WTC11 (cell line): ENCODE data around the gene NDUFB10. TPM values are rescaled to one million over a fixed set of nuclear protein-coding genes. Genes with fewer than 3 reads are reported as not detected.

Source experiments
- ATAC-seq: fragments of 200-7000 bp; cut with Tn5 transposase; 2 replicates; pipeline ENCODE4 v1.10.0; 2021; ENCODE audit warnings: mild to moderate bottlenecking, moderate library complexity
- CTCF ChIA-PET: fragments of 300-600 bp; sonication (Branson Sonifier 250); formaldehyde crosslinking; loops from one replicate; lab custom pipeline; 2021; ENCODE audit warnings: antibody characterized with exemption; lab: Charles Lee
- POLR2A ChIA-PET: fragments of 350-600 bp; sonication (Branson Sonifier 250); formaldehyde crosslinking; loops from one replicate; lab custom pipeline; 2021; ENCODE audit warnings: antibody characterized with exemption; lab: Charles Lee
- DNase-seq: peaks from one replicate; pipeline ENCODE4 v3.0.0; 2021; ENCODE audit warnings: low spot score
- H3K27ac Mint-ChIP-seq: 2 replicates; pipeline ENCODE4 v1.8.0; 2021; ENCODE audit warnings: mixed read lengths
- H3K27me3 Mint-ChIP-seq: 2 replicates; pipeline ENCODE4 v1.8.0; 2021; ENCODE audit warnings: low read depth, mild to moderate bottlenecking, moderate library complexity, mixed read lengths
- H3K36me3 Mint-ChIP-seq: 2 replicates; pipeline ENCODE4 v1.8.0; 2021; ENCODE audit warnings: mixed read lengths
- H3K4me1 Mint-ChIP-seq: 2 replicates; pipeline ENCODE4 v1.8.0; 2022; ENCODE audit warnings: mixed read lengths
- H3K4me3 Mint-ChIP-seq: 2 replicates; pipeline ENCODE4 v1.8.0; 2021; ENCODE audit warnings: mild to moderate bottlenecking, moderate library complexity, mixed read lengths
- H3K9me3 Mint-ChIP-seq: 2 replicates; pipeline ENCODE4 v1.8.0; 2021; ENCODE audit warnings: mixed read lengths
- CREM ChIP-seq: sonication (generic); formaldehyde crosslinking; IDR thresholded peaks from 2 replicates; pipeline ENCODE4 v1.8.1; 2022; ENCODE audit warnings: mild to moderate bottlenecking, missing genetic modification reagents, moderate library complexity
- ESRRA ChIP-seq: sonication (generic); formaldehyde crosslinking; IDR thresholded peaks from 2 replicates; pipeline ENCODE4 v1.8.1; 2022; ENCODE audit warnings: mild to moderate bottlenecking, missing genetic modification reagents, borderline replicate concordance
- FOXK1 ChIP-seq: sonication (generic); formaldehyde crosslinking; IDR thresholded peaks from 2 replicates; pipeline ENCODE4 v1.8.0; 2022; ENCODE audit warnings: mild to moderate bottlenecking, moderate library complexity, missing genetic modification reagents
- FOXP1 ChIP-seq: sonication (generic); formaldehyde crosslinking; IDR thresholded peaks from 2 replicates; pipeline ENCODE4 v1.8.0; 2022; ENCODE audit warnings: missing genetic modification reagents, mild to moderate bottlenecking, moderate library complexity, borderline replicate concordance
- GTF2I ChIP-seq: fragments of 250-450 bp; sonication (Bioruptor Pico); conservative IDR thresholded peaks from 2 replicates; pipeline ENCODE4 v1.4.0; 2021; ENCODE audit warnings: mild to moderate bottlenecking
- IRF2 ChIP-seq: sonication (generic); formaldehyde crosslinking; IDR thresholded peaks from 2 replicates; pipeline ENCODE4 v1.8.0; 2022; ENCODE audit warnings: low read depth, missing genetic modification reagents, borderline replicate concordance
- MXD4 ChIP-seq: fragments of 250-450 bp; sonication (Bioruptor Pico); IDR thresholded peaks from 2 replicates; pipeline ENCODE4 v1.8.0; 2021; ENCODE audit warnings: mild to moderate bottlenecking, moderate library complexity, borderline replicate concordance
- MYBL2 ChIP-seq: sonication (generic); formaldehyde crosslinking; IDR thresholded peaks from 2 replicates; pipeline ENCODE4 v1.8.1; 2023; ENCODE audit warnings: mild to moderate bottlenecking, moderate library complexity, missing genetic modification reagents
- NFYB ChIP-seq: sonication (generic); formaldehyde crosslinking; conservative IDR thresholded peaks from 2 replicates; pipeline ENCODE4 v1.8.0; 2022; ENCODE audit warnings: low read depth, missing genetic modification reagents
- NR3C1 ChIP-seq: sonication (generic); formaldehyde crosslinking; conservative IDR thresholded peaks from 2 replicates; pipeline ENCODE4 v1.8.1; 2023; ENCODE audit warnings: low read depth, mild to moderate bottlenecking, missing genetic modification reagents
- SMAD3 ChIP-seq: sonication (generic); formaldehyde crosslinking; IDR thresholded peaks from 2 replicates; pipeline ENCODE4 v1.8.0; 2022; ENCODE audit warnings: missing genetic modification reagents, mild to moderate bottlenecking, borderline replicate concordance
- TP53 ChIP-seq: sonication (generic); formaldehyde crosslinking; IDR thresholded peaks from 2 replicates; pipeline ENCODE4 v1.8.1; 2023; ENCODE audit warnings: mild to moderate bottlenecking, missing genetic modification reagents
- ZNF219 ChIP-seq: sonication (generic); formaldehyde crosslinking; IDR thresholded peaks from 2 replicates; pipeline ENCODE4 v1.8.0; 2023; ENCODE audit warnings: missing genetic modification reagents, mild to moderate bottlenecking, borderline replicate concordance
- ZNF232 ChIP-seq: sonication (generic); formaldehyde crosslinking; IDR thresholded peaks from 2 replicates; pipeline ENCODE4 v1.8.0; 2022; ENCODE audit warnings: mild to moderate bottlenecking, missing genetic modification reagents
- ZNF416 ChIP-seq: fragments of 250-450 bp; sonication (Bioruptor Pico); IDR thresholded peaks from 2 replicates; pipeline ENCODE4 v1.9.0; 2021; ENCODE audit warnings: mild to moderate bottlenecking, inconsistent platforms
- ZNF423 ChIP-seq: fragments of 250-450 bp; sonication (Bioruptor Pico); IDR thresholded peaks from 2 replicates; pipeline ENCODE4 v2.1.2; 2022; ENCODE audit warnings: mild to moderate bottlenecking, moderate library complexity
- total RNA-seq: library from RNA; stranded (reverse); gene quantifications from 3 replicates; pipeline ENCODE4 v1.2.3, GENCODE V29; 2021
- TF ChIP-seq, protein P1 (sequence below): sonication (generic); formaldehyde crosslinking; IDR thresholded peaks from 2 replicates; pipeline ENCODE4 v1.8.1; 2023; ENCODE audit warnings: mild to moderate bottlenecking, moderate library complexity, missing genetic modification reagents
- TF ChIP-seq, protein P2 (sequence below): fragments of 250-450 bp; sonication (Bioruptor Pico); IDR thresholded peaks from 2 replicates; pipeline ENCODE4 v1.9.0; 2021; ENCODE audit warnings: mild to moderate bottlenecking, borderline replicate concordance
- TF ChIP-seq, protein P3 (sequence below): sonication (generic); formaldehyde crosslinking; IDR thresholded peaks from 2 replicates; pipeline ENCODE4 v1.8.1; 2022; ENCODE audit warnings: low read depth, missing genetic modification reagents, borderline replicate concordance
- TF ChIP-seq, protein P4 (sequence below): fragments of 250-450 bp; sonication (Bioruptor Pico); IDR thresholded peaks from 2 replicates; pipeline ENCODE4 v2.1.2; 2022; ENCODE audit warnings: mild to moderate bottlenecking, moderate library complexity
- TF ChIP-seq, protein P5 (sequence below): sonication (generic); formaldehyde crosslinking; IDR thresholded peaks from 2 replicates; pipeline ENCODE4 v1.8.1; 2023; ENCODE audit warnings: mild to moderate bottlenecking, missing genetic modification reagents

The NDUFB10 gene
- total RNA-seq, 1 experiment from 2014 or later = 228 TPM

DNA sequence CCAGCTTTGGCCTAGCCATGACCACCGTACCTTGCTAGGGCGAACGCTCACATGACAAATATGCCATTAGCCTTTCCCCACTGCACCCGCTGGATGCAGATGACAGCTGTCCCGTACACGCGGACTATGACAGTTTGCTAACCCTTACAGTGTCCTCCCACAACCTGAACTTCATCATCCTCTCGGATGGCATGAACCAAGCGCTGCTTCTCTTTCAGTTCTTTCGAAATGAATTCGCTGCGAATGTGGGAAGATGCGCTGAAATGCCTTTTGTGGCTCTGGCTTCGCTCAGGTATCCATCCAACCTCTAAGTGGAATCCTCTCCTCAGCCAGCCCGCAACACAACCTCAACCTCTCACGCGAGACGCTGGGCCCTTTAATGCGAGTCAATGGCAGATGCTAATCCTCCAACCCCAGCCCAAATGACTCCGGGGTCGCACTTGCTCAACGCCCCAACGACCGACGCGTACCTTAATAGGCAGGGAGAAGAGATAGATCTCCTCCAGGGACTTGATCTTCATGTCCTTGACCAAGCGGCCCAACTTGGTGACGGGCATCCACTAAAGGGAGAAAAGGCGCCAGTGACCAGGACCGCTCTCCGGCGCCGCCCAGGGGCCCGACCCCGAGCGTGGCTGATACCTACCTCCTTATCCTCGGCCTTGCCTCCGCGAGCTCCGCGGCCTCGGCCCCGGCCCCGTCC, 4.6 kb downstream of the NDUFB10 start (continued):
- TF ChIP-seq ZNF416 (CRISPR knock-in tag) = 0 out of 2 replicates have a peak, but pooled peaks have one; percentile 11
- TF ChIP-seq, protein P1, sequence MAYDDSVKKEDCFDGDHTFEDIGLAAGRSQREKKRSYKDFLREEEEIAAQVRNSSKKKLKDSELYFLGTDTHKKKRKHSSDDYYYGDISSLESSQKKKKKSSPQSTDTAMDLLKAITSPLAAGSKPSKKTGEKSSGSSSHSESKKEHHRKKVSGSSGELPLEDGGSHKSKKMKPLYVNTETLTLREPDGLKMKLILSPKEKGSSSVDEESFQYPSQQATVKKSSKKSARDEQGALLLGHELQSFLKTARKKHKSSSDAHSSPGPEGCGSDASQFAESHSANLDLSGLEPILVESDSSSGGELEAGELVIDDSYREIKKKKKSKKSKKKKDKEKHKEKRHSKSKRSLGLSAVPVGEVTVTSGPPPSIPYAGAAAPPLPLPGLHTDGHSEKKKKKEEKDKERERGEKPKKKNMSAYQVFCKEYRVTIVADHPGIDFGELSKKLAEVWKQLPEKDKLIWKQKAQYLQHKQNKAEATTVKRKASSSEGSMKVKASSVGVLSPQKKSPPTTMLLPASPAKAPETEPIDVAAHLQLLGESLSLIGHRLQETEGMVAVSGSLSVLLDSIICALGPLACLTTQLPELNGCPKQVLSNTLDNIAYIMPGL = no peak

DNA sequence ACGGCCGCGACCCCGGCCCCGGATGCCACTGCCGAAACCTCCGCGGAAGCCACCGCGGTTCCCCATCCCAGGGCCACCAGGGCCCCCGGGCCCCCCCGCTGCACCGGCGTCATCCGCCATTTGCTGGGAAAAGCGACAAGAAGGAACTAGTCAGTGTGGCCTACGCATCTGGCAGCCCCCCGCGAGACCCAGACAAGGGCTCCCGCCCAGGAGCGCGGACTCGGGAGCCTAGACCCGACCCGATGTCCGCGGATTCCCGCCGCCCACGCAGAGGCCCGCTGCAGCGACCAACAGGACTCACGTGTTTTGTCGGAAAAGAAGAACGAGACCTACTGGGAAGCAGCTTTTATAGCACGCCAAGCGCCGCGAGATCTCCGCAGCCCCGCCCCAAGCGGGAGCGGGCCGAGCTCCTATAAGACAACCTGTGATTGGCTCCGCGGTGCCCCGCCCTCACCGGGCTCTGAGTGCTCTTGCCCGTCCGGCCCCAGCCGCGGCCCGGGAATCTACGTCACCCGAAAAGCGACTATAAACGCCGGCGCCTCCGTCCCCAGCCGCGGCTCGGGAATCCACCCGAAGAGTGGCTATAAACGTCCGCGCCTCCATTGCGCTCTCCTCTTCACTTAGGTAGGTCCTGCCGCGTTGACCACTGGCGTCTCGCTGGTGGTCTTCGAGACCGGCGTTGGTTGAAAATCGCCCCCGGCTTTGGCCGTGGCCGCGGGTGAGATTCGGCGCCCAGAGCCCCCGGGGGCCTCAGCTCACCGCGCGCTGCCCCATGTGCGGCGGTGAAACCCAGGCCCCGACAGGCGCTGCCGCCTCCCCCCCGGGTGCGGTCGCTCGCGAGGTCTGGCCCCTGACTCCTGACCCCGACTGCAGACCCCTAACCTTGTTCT, 5.4 kb downstream of the NDUFB10 start, which contains the start of gene RPS2:
Gene RPS2, minus strand, starts transcription at position 321 of the 890 bp plus-strand sequence. Its CDS starts 201 bp downstream, at position 120.
- Mint-ChIP-seq H3K9me3 (no peaks in the 10 kb centered on the region), H3K4me1 (peaks cover 39% of the 10 kb centered on the region), H3K36me3 (peaks cover 35% of the 10 kb centered on the region), H3K4me3 (peak within 1 kb of the TSS; percentile 94), H3K27me3 (no peaks in the 10 kb centered on the region), H3K27ac (peak within 1 kb of the TSS; percentile 97)
- ATAC-seq = peak; percentile 51
- ChIA-PET CTCF (interaction anchor here (0.7 to 1.0 kb wide), 9 partner anchors 13 to 83 kb away, joined by 3 to 12 read pairs (median 4); partner anchors contain the start of genes NOXO1, NTHL1 and TSC2), POLR2A (interaction anchor here (0.7 to 2.3 kb wide), 22 partner anchors 9 to 544 kb away, joined by 3 to 20 read pairs (median 5); partner anchors contain the start of genes FAHD1, MAPK8IP3, MSRB1 and NOXO1)
- peak; percentile 99 for DNase-seq
- TF ChIP-seq, protein P2, sequence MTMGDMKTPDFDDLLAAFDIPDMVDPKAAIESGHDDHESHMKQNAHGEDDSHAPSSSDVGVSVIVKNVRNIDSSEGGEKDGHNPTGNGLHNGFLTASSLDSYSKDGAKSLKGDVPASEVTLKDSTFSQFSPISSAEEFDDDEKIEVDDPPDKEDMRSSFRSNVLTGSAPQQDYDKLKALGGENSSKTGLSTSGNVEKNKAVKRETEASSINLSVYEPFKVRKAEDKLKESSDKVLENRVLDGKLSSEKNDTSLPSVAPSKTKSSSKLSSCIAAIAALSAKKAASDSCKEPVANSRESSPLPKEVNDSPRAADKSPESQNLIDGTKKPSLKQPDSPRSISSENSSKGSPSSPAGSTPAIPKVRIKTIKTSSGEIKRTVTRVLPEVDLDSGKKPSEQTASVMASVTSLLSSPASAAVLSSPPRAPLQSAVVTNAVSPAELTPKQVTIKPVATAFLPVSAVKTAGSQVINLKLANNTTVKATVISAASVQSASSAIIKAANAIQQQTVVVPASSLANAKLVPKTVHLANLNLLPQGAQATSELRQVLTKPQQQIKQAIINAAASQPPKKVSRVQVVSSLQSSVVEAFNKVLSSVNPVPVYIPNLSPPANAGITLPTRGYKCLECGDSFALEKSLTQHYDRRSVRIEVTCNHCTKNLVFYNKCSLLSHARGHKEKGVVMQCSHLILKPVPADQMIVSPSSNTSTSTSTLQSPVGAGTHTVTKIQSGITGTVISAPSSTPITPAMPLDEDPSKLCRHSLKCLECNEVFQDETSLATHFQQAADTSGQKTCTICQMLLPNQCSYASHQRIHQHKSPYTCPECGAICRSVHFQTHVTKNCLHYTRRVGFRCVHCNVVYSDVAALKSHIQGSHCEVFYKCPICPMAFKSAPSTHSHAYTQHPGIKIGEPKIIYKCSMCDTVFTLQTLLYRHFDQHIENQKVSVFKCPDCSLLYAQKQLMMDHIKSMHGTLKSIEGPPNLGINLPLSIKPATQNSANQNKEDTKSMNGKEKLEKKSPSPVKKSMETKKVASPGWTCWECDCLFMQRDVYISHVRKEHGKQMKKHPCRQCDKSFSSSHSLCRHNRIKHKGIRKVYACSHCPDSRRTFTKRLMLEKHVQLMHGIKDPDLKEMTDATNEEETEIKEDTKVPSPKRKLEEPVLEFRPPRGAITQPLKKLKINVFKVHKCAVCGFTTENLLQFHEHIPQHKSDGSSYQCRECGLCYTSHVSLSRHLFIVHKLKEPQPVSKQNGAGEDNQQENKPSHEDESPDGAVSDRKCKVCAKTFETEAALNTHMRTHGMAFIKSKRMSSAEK = 0 out of 2 replicates have a peak, but pooled peaks have one; percentile 9
- TF ChIP-seq NR3C1 (CRISPR knock-in tag) = no peak
- TF ChIP-seq ZNF219 (CRISPR knock-in tag) = no peak
- TF ChIP-seq MXD4 (CRISPR knock-in tag) = no peak
- TF ChIP-seq CREM = peak; percentile 93
- no peak for TF ChIP-seq IRF2 (CRISPR knock-in tag)
- TF ChIP-seq NFYB (CRISPR knock-in tag) = peak; percentile 76
- no peak for TF ChIP-seq MYBL2 (CRISPR knock-in tag)
- TF ChIP-seq GTF2I (CRISPR knock-in tag) = no peak
- TF ChIP-seq TP53 = no peak; the same call in 1 of the 2 replicates
- TF ChIP-seq SMAD3 (CRISPR knock-in tag) = peak; percentile 37; the same call in 1 of the 2 replicates
- TF ChIP-seq, protein P3, sequence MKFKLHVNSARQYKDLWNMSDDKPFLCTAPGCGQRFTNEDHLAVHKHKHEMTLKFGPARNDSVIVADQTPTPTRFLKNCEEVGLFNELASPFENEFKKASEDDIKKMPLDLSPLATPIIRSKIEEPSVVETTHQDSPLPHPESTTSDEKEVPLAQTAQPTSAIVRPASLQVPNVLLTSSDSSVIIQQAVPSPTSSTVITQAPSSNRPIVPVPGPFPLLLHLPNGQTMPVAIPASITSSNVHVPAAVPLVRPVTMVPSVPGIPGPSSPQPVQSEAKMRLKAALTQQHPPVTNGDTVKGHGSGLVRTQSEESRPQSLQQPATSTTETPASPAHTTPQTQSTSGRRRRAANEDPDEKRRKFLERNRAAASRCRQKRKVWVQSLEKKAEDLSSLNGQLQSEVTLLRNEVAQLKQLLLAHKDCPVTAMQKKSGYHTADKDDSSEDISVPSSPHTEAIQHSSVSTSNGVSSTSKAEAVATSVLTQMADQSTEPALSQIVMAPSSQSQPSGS (CRISPR knock-in tag) = no peak
- TF ChIP-seq ZNF423 (CRISPR knock-in tag) = no peak
- 0 out of 2 replicates have a peak, but pooled peaks have one; percentile 71 for TF ChIP-seq ZNF232 (CRISPR knock-in tag)
- peak; percentile 23; the same call in 1 of the 2 replicates for TF ChIP-seq FOXP1 (CRISPR knock-in tag)
- TF ChIP-seq, protein P4, sequence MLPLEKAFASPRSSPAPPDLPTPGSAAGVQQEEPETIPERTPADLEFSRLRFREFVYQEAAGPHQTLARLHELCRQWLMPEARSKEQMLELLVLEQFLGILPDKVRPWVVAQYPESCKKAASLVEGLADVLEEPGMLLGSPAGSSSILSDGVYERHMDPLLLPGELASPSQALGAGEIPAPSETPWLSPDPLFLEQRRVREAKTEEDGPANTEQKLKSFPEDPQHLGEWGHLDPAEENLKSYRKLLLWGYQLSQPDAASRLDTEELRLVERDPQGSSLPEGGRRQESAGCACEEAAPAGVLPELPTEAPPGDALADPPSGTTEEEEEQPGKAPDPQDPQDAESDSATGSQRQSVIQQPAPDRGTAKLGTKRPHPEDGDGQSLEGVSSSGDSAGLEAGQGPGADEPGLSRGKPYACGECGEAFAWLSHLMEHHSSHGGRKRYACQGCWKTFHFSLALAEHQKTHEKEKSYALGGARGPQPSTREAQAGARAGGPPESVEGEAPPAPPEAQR (CRISPR knock-in tag) = no peak
- TF ChIP-seq, protein P5, sequence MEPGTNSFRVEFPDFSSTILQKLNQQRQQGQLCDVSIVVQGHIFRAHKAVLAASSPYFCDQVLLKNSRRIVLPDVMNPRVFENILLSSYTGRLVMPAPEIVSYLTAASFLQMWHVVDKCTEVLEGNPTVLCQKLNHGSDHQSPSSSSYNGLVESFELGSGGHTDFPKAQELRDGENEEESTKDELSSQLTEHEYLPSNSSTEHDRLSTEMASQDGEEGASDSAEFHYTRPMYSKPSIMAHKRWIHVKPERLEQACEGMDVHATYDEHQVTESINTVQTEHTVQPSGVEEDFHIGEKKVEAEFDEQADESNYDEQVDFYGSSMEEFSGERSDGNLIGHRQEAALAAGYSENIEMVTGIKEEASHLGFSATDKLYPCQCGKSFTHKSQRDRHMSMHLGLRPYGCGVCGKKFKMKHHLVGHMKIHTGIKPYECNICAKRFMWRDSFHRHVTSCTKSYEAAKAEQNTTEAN (CRISPR knock-in tag) = no peak
- peak; percentile 72 for TF ChIP-seq FOXK1 (CRISPR knock-in tag)
- TF ChIP-seq ESRRA (CRISPR knock-in tag) = peak; percentile 79; the same call in 1 of the 2 replicates
